CD14-positive monocyte (primary cell): ENCODE results near the gene ADAMTS9. TPM values are rescaled to one million over a fixed set of nuclear protein-coding genes. Genes with fewer than 3 reads are reported as not detected.

ENCODE experiments used
- DNase-seq, 3 donors: peaks; one replicate each; pipeline ENCODE4 v3.0.0-alpha.2; 2011 to 2022
- H2AFZ ChIP-seq: 2 replicates; pipeline ENCODE4 v1.6.0; 2012; ENCODE audit warnings: mild to moderate bottlenecking, low read depth, low read length, inconsistent platforms; ENCODE audit not compliant: insufficient read depth, poor library complexity, severe bottlenecking
- H3K27ac ChIP-seq, 2 donors: 1 replicate in 1 of 2; 2 replicates in 1 of 2; pipeline ENCODE4 v1.5.1; 2012 to 2013; ENCODE audit warnings: low read length in 2 of 2, control low read depth in 1 of 2, inconsistent platforms in 1 of 2, low read depth in 1 of 2, mild to moderate bottlenecking in 1 of 2
- H3K27me3 ChIP-seq, 2 donors: one replicate each; pipeline versions ENCODE4 v1.6.0 to v1.6.1; 2011 to 2013; ENCODE audit warnings: low read length in 2 of 2; ENCODE audit not compliant: control insufficient read depth in 2 of 2, insufficient read depth in 2 of 2
- H3K36me3 ChIP-seq, 2 donors: replicated peaks in 1 of 2; 1 replicate in 1 of 2; 2 replicates in 1 of 2; pipeline versions ENCODE4 v1.5.1 to v1.6.1; 2012 to 2013; ENCODE audit warnings: low read length in 2 of 2, control low read depth in 1 of 2, inconsistent platforms in 1 of 2, mild to moderate bottlenecking in 1 of 2; ENCODE audit not compliant: insufficient read depth in 2 of 2, control insufficient read depth in 1 of 2
- H3K4me1 ChIP-seq, 2 donors: 1 replicate in 1 of 2; 2 replicates in 1 of 2; pipeline versions ENCODE4 v1.5.1 to v1.6.1; 2012 to 2013; ENCODE audit warnings: low read length in 2 of 2, control low read depth in 1 of 2, inconsistent platforms in 1 of 2, mild to moderate bottlenecking in 1 of 2, moderate library complexity in 1 of 2; ENCODE audit not compliant: insufficient read depth in 2 of 2, control insufficient read depth in 1 of 2
- H3K4me2 ChIP-seq: replicated peaks from 2 replicates; pipeline ENCODE3; 2012; ENCODE audit warnings: low read length, moderate library complexity, mild to moderate bottlenecking; ENCODE audit not compliant: poor library complexity, severe bottlenecking; ENCODE audit errors: extremely low read depth
- H3K4me3 ChIP-seq, 3 experiments: fragments of 200-600 bp in 1 of 3; sonication (generic) in 1 of 3; replicated peaks in 1 of 3; 1 replicate in 2 of 3; 2 replicates in 1 of 3; pipeline ENCODE4 v1.5.1; 2011 to 2013; ENCODE audit warnings: low read length in 3 of 3, mild to moderate bottlenecking in 3 of 3, control low read depth in 2 of 3, low read depth in 2 of 3, inconsistent platforms in 1 of 3, moderate library complexity in 1 of 3
- H3K79me2 ChIP-seq: 2 replicates; pipeline ENCODE4 v1.6.0; 2012; ENCODE audit warnings: mild to moderate bottlenecking, control low read depth, inconsistent platforms, low read length, moderate library complexity; ENCODE audit not compliant: insufficient read depth
- H3K9ac ChIP-seq: 2 replicates; pipeline ENCODE4 v1.6.0; 2017; ENCODE audit warnings: low read length, mild to moderate bottlenecking; ENCODE audit not compliant: insufficient read depth, poor library complexity, severe bottlenecking
- H3K9me3 ChIP-seq, 2 donors: replicated peaks in 1 of 2; 1 replicate in 1 of 2; 2 replicates in 1 of 2; pipeline versions ENCODE4 v1.5.1 to v1.6.1; 2012 to 2013; ENCODE audit warnings: low read length in 2 of 2, control low read depth in 1 of 2; ENCODE audit not compliant: control insufficient read depth in 1 of 2, insufficient read depth in 1 of 2
- H4K20me1 ChIP-seq: 2 replicates; pipeline ENCODE4 v1.6.0; 2012; ENCODE audit warnings: mild to moderate bottlenecking, low read length, control low read depth, moderate library complexity; ENCODE audit not compliant: insufficient read depth
- H3K27ac Mint-ChIP-seq, 7 donors: one replicate each; pipeline ENCODE4 v1.8.0; 2020; ENCODE audit warnings: mild to moderate bottlenecking in 7 of 7, mixed read lengths in 7 of 7, moderate library complexity in 6 of 7, inconsistent platforms in 2 of 7
- H3K27me3 Mint-ChIP-seq, 3 donors: one replicate each; pipeline ENCODE4 v1.8.0; 2021 to 2022; ENCODE audit warnings: low read depth in 3 of 3, mild to moderate bottlenecking in 3 of 3, mixed read lengths in 3 of 3, moderate library complexity in 3 of 3, inconsistent platforms in 1 of 3
- H3K36me3 Mint-ChIP-seq, 2 donors: one replicate each; pipeline ENCODE4 v1.8.0; 2020; ENCODE audit warnings: mixed read lengths in 2 of 2, inconsistent platforms in 1 of 2, mild to moderate bottlenecking in 1 of 2
- H3K4me1 Mint-ChIP-seq: one replicate; pipeline ENCODE4 v1.8.0; 2020; ENCODE audit warnings: mild to moderate bottlenecking, mixed read lengths
- H3K4me3 Mint-ChIP-seq, 2 donors: one replicate each; pipeline ENCODE4 v1.8.0; 2020; ENCODE audit warnings: mild to moderate bottlenecking in 2 of 2, mixed read lengths in 2 of 2, moderate library complexity in 1 of 2
- H3K9me3 Mint-ChIP-seq, 7 donors: one replicate each; pipeline ENCODE4 v1.8.0; 2020 to 2022; ENCODE audit warnings: mixed read lengths in 7 of 7, mild to moderate bottlenecking in 6 of 7, moderate library complexity in 6 of 7, inconsistent platforms in 2 of 7
- CTCF ChIP-seq: fragments of 200-600 bp; IDR thresholded peaks from one replicate; pipeline ENCODE4 v1.8.0; 2022; ENCODE audit warnings: antibody characterized with exemption, mild to moderate bottlenecking
- WGBS: methylation state at CpG from one replicate; pipeline ENCODE4 v1.1.5; 2013; ENCODE audit warnings: missing lambda C conversion rate; ENCODE audit not compliant: insufficient coverage; 5-methylcytosine and 5-hydroxymethylcytosine counted together
- intact Hi-C, 2 donors: fragments of 100-400 bp; cut with micrococcal nuclease; formaldehyde crosslinking; loops; one replicate each; pipeline versions ENCODE4 v1.15.0 to v1.15.1; 2023
- polyA plus RNA-seq, 3 donors: library from polyadenylated mRNA; depleted of rRNA in 1 of 3; unstranded in 2 of 3; stranded (reverse) in 1 of 3; fragments of 300-500 nt in 2 of 3; fragments of >200 nt in 1 of 3; fragmentation: Illumina TruSeq in 2 of 3; gene quantifications; 1 replicate in 2 of 3; 2 replicates in 1 of 3; pipeline ENCODE4 v1.2.3, GENCODE V29; 2012 to 2021

The ADAMTS9 gene
- polyA plus RNA-seq, 3 donors, result not detected

- WGBS, result 88% methylated on average over 4 of the region's 5 CpGs
- H3K79me2 ChIP-seq, result no peaks in the 10 kb centered on the region
- Mint-ChIP-seq H3K36me3 (no peaks in the 10 kb centered on the region), H3K27me3 (no peaks in the 10 kb centered on the region), H3K9me3 (peaks cover 0 to 2% (median 0%) of the 10 kb centered on the region in 7 donors), H3K27ac (no peak overlapping the region), H3K4me1 (no peaks in the 10 kb centered on the region), H3K4me3 (no peak overlapping the region)
- H2AFZ ChIP-seq, result no peak overlapping the region
- no peak for DNase-seq
- H3K27ac ChIP-seq, result no peak overlapping the region
- no peaks in the 10 kb centered on the region for H3K9me3 ChIP-seq
- intact Hi-C loops, result no loop called here
- H3K36me3 ChIP-seq, result no peaks in the 10 kb centered on the region
- H3K27me3 ChIP-seq, result no peaks in the 10 kb centered on the region
- no peaks in the 10 kb centered on the region for H3K4me1 ChIP-seq
- H3K4me2 ChIP-seq, result no peak overlapping the region
- no peak for TF ChIP-seq CTCF
- H3K9ac ChIP-seq, result no peak overlapping the region
- no peaks in the 10 kb centered on the region for H4K20me1 ChIP-seq
- H3K4me3 ChIP-seq, result no peak overlapping the region
Measured at GRCh38 chr3:64654013-64654412, 33.8 kb downstream of the ADAMTS9 start.

GRCh38 chr3:64653101-64653500 is 34.7 kb downstream of the ADAMTS9 start:
- no peak overlapping the region for H3K27ac Mint-ChIP-seq
- Histone ChIP-seq H3K27me3 (no peaks in the 10 kb centered on the region), H3K4me2 (no peak overlapping the region), H3K4me1 (no peaks in the 10 kb centered on the region), H3K9me3 (no peaks in the 10 kb centered on the region), H2AFZ (no peak overlapping the region), H4K20me1 (no peaks in the 10 kb centered on the region), H3K27ac (no peak overlapping the region), H3K79me2 (no peaks in the 10 kb centered on the region), H3K9ac (no peak overlapping the region), H3K4me3 (no peak overlapping the region), H3K36me3 (no peaks in the 10 kb centered on the region)
- no peak overlapping the region for H3K4me3 Mint-ChIP-seq
- H3K4me1 Mint-ChIP-seq, result no peaks in the 10 kb centered on the region
- TF ChIP-seq CTCF, result no peak
- no peak for DNase-seq
- intact Hi-C loops, result no loop called here
- peaks cover 0 to 2% (median 0%) of the 10 kb centered on the region in 7 donors for H3K9me3 Mint-ChIP-seq
- WGBS, result no CpG with 5 or more reads among the region's 3 CpGs
- H3K27me3 Mint-ChIP-seq, result no peaks in the 10 kb centered on the region
- H3K36me3 Mint-ChIP-seq, result no peaks in the 10 kb centered on the region
